HG03520 (cell line): Measurements from ENCODE around the gene GSG1L.
"Not testable (repeated sequence)": the region's sequence is repeated elsewhere in the genome, so short reads cannot be mapped to it uniquely, and the experiment has no call there.

Experiments used
- ATAC-seq: cut with Tn5 transposase; IDR thresholded peaks from one replicate; pipeline ENCODE4 v1.9.1; 2021; ENCODE audit warnings: mild to moderate bottlenecking, moderate library complexity; ENCODE audit not compliant: unreplicated experiment

GSG1L gene

DNA sequence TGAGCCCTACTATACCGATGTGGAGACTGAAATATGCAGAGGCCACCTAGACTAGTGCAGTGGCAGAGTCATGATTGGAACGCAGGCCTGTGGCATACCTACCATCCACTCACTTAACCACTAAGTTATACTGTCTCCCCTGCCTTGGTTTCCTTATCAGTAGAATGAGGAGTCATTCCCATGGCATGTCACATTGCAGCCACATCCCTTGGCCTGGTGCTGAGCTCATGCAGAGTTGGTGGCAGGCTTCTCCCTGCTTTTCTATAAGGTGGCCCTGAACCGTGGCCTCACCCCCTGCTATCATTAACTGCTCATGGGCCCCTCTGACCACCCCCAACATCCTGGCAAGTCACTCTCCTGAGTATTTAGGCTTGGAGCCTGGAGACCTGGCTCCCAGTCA lies 301.1 kb downstream of the GSG1L start:
- no peak for ATAC-seq

DNA sequence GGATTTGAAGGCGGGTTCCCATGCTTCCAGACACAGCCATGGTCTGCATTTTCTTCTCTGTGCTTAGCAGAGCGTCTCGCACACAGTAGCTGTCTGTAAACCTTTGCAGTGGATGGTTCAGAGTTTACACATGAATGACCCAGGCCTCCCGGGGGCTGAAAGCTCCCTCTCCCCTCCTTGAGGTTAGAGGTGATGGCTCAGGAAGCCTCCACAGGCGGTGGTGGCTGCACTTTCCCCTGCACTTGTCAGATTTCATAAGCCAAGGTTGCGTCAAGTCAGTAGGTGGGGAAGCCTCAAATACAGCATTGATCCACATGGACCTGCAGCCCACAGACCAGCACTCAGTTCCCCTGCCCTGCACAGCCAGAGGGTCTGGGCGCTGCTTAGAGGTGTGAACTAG lies 301.7 kb downstream of the GSG1L start:
- ATAC-seq = no peak

DNA sequence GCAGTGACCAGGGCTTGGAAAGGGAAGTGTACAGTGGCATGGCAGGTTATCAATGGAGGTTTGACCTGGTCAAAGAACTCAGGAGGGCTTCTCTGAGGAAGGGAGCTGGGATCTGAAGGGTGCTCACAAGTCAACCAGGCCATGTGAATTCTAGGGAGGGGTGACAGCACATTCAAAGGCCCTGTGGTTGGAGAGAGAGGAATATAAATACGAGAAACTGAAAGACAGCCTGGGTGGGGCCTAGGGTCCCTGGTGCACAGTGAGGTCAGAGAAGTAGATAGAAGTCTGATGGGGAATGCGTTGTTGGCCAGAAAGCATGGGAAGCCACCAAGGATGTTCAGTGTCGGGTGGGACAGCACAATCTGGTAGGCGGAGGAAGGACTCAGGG lies 302.7 kb downstream of the GSG1L start:
- ATAC-seq = no peak

DNA sequence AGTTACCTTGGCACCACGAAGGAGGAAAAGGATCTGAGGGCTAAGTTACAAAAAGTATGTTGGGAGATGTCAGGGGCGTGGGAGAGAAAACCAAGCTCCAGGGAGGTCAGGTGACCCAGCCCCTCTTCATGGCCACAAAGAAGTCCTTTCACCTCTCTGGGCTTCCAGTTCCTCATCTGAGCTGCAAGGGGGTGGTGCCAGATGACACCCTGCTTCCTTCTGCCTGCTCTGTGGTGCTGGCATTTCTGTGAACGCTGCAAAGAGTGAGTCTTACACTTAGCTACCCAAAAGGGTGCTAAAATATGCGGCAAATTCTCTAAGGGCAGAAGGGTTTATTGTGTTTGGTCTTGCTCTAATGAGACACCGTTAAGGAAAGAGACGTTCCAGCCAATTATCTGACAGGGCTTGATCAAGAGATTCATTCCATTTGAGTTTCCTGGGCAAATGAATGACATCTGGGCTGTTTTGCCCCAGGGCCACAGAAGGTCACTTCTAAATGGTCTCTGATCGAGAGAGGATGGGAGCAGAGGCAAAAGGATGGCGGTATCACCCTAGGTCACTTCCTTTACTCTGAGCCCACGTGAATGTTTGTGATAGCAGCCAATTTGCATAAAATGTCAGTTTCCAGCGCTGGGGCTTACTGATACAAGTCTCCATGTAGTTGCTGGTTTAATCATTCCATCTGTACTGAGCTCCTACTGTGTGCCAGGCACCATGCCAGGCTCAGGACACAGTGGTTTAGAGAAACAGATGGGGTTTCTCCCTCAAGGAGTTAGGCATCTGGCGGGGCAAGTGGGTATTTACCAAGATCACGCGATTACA lies 303.3 kb downstream of the GSG1L start:
- ATAC-seq = no peak

DNA sequence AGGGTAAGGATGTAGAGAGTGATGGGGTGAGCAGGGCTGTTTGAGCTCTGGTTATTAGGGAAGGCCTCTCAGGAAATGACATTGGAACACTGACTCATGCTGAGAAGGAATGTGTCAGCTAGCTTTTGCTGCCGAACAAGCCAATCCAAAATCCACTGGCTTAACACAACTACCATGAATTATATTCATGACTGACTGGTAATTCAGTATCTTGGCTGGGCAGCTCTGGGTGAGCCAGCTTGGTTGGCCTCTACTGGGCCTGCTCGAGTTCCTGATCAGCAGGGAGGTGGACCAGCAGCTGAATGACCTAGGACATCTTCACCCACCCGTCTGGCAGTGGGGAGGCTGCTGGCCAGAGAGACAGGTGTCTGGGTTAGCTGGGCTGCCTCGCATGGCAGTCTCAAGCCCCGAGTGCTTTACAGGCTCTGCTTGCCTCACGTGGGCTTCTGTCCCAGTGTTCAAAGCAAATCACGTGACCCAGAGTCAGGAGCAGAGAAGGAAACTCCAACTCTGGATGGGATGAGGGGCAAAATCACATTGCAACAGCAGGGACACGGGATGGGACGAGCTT lies 304.1 kb downstream of the GSG1L start:
- ATAC-seq = no peak

DNA sequence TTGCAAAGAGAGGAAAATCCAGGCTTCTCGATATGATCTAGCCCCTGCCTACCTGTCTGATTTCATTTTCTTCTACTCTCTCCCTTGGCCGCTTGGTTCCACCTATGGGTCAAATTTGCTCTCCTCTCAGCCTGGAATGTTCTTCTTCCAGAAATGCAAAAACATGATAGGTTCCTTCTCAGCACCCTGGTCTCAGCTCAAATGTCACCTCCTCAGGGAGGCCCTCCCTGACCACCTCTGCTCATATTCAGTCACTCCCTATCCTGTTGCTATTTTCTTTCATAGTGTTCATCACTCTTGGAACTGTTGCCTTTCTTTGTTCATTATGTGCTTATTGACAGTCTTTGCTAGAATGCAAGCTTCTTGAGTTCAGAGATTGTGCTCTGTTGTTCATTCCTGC lies 305.0 kb downstream of the GSG1L start:
- no peak for ATAC-seq

DNA sequence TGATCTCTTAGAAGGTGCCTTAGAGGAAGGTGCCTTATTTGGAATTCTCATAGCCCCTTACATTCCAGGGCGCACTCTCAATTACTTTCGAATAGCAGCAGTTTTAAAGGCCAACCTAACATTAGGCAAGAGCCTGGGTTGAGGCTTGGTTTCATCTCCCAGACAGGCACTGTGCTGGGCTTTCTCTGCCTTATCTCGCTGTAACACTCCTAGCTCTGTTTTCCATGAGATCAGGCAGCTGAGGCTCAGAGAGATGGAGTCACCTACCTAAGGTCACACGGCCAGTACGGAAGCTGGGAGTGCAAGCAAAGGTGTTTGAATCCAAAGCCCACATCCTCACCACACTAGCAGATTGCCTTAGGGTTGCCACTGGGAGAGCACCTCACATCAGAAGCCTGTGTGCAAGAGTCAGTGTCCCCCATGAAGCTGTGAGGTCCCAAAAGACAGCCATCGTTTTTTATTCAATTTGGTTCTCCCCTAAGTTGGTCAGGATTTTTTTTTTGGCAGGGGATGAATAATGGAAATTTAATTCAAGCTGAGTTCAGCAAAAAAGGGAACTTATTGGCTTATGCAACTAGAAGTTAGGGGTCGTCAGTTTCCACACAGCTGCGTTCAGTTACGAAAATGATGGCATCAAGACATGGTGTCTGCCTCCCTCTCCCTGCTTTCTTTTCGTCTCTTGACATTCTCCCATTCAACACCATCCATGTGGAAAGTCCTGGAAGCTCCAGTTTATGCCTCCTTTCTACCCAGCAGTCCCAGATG lies 307.1 kb downstream of the GSG1L start:
- no peak for ATAC-seq

DNA sequence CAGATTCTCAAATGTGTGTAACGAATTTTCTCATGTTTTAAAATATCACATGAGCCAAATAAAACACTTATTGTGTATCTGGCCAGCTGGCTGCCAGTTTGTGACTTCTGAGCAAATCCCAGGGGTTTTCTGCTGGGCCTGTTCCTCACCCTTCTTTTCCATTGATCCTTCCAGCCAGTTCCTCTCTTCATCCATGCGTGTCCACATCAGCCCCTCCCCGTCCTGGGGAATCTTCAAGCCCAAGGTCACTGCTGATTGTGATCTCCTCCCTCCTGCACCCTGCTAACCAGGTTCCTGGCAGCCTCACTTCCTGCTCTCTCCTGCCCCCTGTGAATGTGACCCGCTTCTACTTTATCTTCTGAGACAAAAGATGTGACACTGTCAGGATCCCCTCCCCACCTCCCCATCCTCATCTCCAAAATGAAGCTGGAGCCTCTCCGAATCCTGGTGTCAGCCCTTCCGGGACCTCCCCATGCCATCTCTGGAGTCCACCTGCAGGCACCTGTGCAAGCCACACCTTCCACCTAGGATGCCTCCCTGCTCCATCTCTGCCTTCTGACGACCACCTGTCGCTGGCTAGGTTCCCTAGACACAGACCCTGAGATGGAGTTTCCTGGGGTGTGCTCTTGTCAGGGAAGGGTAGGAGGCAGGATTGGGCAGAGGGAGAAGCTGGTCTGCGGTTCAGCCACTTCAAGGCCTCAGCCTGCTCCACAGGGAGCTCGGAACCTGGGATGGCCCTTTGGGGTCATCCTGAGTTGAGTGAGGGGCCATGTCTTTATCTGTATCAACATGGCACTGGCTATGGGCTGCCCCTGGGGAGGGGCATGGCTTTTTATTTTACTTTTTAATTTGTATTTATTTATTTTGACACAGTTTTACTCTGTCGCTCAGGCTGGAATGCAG lies 308.5 kb downstream of the GSG1L start:
- no peak for ATAC-seq

DNA sequence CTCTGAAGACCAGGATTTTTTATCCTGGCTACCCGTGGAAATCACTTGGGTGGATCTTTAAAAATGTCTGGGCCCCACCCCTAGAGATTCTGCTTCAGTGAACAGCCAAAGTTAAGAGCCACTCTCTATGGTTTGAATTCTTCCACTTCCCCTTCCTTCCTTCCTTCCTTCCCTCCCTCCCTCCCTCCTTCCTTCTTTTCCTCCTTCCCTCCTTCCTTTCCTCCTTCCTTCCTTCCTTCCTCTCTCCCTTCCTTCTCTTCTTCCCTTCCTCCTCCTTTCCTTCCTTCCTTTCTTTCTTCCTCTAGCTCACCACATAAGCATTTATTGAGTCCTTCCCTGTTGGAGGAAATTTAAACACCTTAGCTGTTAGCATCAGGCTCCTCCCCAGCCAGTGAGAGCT lies 310.0 kb downstream of the GSG1L start:
- no peak for ATAC-seq

DNA sequence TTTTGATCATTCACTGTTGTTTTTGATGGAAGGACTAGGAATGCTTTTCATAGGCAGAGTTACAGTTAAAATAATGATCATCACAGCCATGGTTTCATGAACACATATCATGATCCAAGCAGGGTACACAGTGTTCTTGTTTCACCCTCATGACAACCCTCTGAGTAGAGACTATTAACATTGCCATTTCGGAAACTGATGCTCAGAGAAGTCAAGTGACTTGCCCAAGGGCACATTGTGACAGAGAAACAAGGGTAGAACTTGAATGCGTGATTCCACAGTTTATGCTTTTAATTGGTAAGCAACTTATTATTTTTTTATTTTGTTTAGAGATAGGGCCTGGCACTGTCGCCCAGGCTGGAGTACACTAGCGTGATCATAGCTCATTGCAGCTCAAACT lies 311.3 kb downstream of the GSG1L start:
- no peak for ATAC-seq

DNA sequence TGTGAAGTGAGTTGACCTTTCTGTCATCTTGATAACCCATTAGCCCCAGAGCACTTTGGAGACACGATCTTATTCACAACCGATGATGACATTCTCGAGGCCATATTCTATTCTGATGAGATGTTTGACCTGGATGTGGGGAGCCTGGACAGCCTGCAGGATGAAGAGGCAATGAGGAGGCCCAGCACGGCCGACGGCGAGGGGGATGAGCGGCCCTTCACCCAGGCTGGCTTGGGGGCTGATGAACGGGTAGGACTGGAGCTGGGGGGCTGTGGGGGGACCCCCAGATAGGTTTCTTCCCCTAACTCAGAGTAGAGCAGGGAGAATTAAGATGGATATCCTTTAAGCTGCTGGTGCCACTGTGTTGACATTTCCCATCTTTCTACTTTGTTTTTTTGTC lies 311.8 kb downstream of the GSG1L start:
- ATAC-seq = no peak

DNA sequence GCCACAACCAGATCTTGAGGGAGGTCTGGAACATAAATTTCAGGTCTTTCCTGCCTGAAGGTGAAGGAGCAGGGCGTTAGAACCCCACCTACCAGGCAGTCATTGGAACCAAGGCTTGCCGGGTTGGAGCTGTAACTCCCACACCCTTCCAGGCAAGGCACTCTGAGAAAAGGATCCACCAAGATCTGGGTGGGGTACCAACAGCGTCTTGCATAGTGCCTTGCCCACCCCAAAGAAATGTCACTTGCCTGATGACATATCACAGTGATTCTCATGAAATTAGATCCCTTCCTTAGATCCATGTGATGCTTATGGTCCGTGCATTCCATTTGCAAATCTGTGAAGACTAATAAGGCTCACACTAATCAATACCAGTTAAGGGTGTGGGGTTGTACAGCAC lies 312.3 kb downstream of the GSG1L start:
- ATAC-seq = no peak

DNA sequence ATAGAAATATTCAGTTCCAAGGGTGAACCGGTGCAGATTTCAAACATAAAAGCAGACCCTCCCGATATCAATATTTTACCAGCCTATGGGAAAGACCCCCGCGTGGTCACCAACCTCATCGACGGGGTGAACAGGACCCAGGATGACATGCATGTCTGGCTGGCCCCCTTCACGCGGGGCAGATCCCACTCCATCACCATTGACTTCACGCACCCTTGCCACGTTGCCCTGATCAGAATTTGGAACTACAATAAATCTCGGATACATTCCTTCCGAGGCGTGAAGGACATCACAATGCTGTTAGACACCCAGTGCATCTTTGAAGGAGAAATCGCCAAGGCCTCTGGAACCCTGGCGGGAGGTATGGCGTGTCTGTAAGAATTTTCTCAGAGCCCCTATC lies 313.6 kb downstream of the GSG1L start:
- ATAC-seq = no peak

DNA sequence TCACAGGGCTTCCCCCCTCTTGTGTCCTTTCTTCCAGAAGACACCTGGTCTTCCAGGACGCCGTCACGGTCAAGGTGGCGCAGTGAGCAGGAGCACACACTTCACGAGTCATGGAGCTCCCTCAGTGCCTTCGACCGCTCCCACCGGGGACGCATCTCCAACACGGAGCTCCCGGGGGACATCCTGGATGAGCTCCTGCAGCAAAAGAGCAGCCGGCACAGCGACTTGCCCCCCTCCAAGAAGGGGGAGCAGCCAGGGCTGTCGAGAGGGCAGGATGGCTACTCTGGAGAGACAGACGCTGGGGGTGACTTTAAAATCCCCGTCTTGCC lies 314.0 kb downstream of the GSG1L start:
- no peak for ATAC-seq

DNA sequence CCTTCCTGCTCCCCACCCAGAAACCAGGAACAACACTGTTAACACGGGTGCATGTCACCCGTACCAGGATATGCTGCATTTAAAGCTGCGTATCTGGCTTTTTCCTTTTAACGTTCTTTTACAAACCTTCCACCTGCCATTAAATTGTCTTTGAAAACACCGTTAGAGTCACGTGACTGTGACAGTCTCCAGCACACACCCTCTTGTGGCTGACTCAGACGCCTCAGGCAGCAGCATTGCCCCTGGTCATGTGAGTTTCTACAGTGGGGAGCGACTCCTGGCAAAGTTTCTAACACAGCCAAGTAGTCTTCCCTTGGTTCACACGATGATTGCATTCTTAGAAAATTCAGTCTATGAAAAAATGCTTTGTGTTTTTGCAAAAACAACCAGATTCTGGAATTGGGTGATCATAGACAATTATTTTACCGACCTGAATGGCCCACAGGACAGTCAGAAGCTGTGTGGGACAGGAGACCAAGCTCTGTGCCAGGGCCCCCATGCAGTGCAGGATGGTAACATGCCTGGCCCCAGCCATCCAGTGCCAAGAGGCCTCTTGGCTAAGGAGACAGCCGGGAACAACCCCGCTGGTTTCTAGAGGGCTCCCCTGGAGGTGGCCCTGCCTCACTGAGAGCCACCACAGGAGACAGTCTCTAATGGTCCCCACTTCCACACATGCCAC lies 314.5 kb downstream of the GSG1L start:
- no peak for ATAC-seq

DNA sequence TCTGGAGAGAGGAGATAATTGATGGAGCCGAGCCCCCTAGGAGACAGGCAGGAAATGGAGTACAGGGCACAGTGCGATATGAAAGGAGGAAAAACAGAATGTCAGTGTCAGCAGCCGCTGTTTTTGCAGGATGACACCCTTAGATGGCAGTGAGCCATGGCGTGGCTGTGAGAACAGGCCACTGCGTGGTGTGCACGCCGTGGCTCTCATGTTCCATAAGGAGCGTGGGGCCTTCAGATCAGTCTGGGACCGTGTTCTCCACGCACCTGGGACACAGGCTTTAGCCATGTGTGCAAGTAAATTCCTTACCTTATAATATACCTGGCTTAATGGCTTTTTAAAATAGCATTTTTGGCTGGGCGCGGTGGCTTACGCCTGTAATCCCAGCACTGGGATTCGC lies 315.6 kb downstream of the GSG1L start:
- no peak for ATAC-seq

DNA sequence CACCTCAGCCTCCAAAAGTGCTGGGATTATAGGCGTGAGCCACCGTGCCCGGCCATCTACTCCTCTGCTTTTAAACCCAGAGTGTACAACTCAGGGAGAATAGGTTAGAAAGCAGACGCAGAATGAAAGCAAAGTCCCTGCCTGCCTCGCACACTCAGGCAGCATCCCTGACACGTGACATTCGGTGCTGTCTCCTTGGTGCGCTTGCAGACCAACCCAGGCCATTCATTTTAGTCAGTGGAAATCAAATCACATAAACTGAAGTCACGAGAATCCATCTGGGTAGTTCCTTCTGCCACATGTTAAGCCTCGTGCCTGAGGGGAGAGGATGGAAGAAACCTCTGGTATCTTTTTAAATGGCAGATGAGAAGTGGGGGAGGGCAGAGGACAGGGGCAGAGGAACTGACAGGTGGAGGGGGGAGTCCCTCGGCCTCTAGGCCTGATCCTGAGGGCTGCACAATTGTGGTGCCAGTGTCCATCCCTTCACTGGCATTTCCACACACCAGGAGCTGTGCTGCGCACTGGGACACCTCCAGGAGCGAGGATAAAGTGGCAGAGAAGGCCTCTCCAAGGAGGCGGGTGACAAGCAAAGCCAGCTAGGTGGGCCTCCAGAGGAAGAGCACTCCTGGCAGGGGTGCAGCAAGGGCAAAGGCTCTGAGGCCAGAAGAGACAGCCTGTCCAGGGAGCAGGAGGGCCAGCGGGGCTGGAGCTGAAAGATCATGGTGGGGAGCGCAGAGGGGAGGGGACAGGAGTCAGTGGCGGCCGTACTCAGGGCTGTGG lies 317.2 kb downstream of the GSG1L start:
- no peak for ATAC-seq

DNA sequence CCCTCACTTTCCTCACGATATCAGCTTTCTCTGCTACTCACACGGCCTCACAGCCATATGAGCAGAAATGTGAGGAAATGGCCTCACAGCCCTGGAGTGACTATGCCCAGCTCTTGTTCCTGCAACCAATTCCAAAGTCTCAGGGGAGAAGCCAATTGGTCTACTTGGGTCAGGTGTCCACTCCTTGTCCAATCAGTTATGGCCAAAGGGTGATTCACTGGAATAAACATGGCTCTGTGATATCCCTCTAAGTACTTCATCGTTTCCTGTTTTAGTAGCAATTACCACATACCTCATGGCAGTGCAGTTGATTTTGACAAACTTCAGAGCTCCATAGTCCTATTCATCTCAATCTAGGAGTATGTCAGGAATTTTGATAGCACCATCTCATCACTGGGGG lies 318.2 kb downstream of the GSG1L start:
- no peak for ATAC-seq

DNA sequence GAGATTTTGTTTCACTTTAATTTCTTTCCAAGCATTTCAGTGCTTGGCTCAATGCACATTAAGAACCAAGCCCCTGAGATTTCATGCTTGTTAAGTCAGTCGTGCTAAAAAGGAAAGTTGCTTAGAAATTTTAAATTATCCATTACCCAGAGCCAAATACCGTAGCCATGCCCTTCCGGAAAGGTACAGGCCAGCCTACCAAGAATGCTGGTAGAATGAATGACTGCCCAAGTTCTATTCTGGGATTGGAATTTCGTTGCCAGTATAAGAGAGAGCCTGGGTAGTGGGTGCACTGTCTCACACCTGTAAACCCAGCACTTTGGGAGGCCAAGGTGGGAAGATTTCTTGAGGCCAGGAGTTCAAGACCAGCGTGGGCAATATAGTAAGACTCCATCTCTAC lies 319.6 kb downstream of the GSG1L start:
- no peak for ATAC-seq

DNA sequence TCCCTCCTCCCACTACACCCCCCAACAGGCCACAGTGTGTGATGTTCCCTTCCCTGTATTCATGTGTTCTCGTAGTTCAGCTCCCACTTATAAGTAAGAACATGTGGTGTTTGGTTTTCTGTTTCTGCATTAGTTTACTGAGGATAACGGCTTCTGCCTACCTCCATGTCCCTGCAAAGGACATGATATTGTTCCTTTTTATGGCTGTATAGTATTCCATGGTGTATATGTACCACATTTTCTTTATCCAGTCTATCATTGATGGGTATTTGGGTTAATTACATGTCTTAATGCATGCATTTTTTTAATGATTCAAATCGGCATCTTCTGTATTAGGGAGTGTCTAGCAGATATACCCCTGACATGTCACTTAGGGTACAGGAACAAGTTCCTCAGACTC lies 320.5 kb downstream of the GSG1L start:
- not testable (repeated sequence) for ATAC-seq
